HS-27A (cell line): ENCODE results near the gene TNFAIP8L2.

ENCODE experiments used
- DNase-seq: peaks from one replicate; pipeline ENCODE4 v3.0.0-alpha.2; 2012; ENCODE audit warnings: low read depth, missing footprints

The TNFAIP8L2 gene

DNA sequence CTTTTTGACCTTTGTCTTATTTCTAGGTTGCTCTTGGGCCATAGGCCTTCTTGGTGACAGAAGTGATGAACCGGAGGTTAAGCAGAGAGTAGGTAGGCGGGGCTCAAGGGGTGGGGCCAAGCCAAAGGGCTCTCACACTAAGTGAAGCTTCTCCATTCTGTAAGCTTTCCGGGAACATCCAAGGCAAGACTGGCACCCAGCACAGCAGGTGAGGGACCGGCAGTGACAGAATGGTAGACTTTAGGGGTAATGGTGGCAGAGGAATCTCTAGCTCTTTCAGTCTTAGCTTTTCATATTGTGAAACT lies at the start of gene TNFAIP8L2:
Gene TNFAIP8L2, plus strand, starts transcription at position 135 of the 305 bp plus-strand sequence. CDS start 2,049 bp downstream, outside the sequence.
- DNase-seq = no peak

DNA sequence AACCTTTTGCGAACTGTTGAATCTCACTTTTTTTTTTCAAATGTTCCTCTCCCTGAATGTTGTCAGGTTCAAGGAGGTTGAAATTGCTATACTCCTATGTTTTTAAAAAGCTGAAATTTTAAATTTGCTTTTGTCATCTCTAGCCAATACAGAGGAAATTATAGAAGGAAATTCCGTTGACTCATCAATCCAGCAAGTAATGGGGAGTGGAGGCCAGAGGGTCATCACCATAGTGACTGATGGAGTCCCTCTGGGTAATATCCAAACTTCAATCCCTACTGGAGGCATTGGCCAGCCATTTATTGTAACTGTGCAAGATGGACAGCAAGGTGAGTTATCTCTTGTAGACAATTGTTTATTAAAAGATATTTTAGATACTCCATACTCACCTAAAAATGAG lies 49.6 kb upstream of the TNFAIP8L2 start:
- no peak for DNase-seq

DNA sequence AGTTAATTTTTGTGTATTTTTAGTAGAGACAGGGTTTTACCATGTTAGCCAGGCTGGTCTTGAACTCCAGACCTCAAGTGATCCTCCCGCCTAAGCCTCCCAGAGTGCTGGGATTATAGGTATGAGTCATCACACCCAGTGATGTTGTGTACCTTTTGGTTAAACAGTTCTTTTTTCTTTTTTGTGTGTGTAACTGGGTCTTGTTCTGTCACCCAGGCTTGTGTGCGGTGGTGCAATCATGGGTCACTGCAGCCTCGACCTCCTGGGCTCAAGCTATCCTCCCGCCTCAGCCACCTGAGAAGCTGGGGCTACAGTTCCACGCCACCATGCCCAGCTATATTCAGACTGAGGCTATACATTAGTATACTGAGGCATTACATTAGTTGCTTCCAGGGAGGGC lies 48.1 kb upstream of the TNFAIP8L2 start:
- no peak for DNase-seq

DNA sequence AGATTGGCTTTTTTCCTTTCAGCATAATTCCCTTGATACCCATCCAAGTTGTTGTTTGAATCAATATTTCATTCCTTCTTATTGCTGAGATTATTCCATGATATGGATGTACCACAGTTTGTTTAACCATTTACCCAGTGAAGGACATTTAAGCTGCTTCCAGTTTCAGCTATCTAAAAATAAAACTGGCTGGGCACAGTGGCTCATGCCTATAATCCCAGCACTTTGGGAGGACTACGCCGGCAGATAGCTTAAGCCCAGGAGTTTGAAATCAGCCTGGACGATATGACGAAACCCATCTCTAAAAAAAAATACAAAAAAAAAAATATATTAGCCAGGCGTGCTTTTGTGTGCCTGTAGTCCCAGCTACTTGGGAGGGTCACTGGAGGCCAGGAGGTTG lies 42.6 kb upstream of the TNFAIP8L2 start:
- DNase-seq = no peak

DNA sequence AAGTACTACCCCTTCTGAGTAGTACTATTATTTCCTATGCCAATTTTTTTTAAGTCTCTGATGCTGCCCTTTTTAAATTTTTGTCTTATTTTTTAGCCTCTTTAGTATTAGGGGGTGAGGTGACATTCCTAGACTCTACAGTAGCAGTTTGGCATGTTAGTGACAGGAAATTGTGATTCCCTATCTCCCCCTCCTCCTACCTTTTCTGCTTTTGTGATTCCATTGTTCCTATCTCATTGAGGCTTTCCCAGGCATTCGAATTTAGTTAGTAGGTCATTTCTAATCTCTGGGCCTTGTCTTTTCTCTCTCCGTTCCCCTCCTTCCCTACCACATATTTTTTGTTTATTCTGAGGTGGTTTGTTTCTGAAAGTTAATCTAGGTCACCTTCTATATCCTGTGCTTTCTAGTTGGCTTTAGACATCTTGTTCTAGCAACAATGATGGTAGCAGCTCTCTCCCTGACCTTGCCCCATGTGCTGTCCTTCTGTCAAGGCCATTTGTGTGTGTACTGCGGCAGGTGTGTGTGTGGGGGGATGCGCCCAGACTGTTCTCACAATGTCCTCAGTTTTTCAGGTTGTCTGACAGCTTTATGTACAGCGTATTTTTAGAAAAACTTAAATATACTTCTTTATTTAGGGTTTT lies 31.6 kb upstream of the TNFAIP8L2 start:
- no peak for DNase-seq

DNA sequence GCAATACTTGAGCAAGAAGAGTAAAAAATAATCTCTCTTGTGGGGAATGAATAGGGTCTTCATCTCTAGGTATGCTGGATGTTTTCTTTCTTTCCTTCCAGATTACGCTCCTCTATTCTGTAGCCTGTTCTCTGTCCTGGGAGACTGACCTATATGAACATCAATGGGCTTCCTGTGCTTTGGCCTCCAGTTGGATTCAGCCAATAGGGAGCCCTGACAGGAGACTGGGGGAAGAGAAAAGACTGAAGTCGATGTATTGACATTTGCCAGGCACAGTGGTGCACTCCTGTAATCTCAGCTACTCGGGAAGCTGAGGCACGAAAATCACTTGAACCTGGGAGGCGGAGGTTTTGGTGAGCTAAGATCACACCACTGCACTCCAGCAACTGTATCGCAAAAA lies 27.6 kb upstream of the TNFAIP8L2 start:
- DNase-seq = no peak

DNA sequence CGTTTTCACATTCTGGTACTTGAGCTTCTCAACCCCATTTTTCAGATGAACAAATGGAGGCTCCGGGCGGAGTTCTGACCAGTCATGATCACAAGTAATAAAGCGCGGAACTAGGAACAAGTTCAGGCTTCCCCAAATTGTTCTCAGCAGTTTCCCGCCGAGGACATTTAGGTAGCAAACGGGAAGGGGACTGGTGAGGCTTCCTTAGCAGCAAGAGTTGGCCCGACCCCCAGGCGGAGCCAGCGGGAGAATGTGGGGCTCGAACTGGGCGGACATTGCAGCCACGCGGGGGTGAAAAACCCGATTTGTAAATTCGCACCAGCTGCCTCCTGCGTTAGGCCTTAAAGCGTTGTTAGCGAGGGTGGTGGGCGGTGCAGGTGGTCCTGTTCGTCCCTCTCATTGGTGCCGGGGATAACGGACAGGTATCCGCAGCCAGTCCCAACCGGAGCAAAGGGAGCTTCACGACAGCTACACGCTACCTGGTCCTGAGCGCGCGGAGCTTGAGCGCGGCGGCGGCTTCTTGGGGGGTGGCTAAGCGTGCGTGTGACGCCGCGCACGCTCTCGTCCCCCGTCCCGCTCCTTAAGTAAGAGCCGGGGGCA lies 25.4 kb upstream of the TNFAIP8L2 start:
- DNase-seq = no peak

DNA sequence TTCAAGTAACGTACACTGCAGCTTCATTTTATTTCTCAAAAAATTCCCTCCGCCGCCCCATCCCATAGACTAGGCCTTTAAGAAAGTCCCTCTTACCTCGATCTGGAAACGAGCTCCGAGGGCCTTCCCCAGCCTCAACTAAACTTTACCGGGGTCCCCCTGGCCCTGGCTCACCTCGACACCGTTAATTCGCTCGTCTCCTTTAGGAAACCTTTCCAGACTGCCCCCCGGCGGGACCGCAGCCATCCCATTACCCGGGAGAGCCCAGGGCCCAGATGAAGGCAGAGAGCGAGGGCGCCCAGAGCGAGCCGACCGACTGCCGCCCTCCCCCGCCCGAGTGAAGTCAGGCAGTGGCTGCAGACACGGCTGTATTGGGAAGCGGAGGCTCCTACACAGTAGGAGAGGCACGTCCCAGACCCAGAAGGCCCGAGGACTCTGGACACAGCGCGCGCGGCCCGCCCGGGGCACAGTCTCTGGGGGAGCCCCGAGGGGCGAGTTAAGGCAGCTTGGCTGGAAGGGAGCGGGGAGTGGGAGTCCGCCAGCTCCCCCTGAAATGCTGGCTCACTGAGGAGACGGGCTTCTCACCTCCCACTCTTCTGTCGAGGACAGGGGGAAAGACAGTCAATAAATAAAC lies 24.6 kb upstream of the TNFAIP8L2 start:
- DNase-seq = no peak

DNA sequence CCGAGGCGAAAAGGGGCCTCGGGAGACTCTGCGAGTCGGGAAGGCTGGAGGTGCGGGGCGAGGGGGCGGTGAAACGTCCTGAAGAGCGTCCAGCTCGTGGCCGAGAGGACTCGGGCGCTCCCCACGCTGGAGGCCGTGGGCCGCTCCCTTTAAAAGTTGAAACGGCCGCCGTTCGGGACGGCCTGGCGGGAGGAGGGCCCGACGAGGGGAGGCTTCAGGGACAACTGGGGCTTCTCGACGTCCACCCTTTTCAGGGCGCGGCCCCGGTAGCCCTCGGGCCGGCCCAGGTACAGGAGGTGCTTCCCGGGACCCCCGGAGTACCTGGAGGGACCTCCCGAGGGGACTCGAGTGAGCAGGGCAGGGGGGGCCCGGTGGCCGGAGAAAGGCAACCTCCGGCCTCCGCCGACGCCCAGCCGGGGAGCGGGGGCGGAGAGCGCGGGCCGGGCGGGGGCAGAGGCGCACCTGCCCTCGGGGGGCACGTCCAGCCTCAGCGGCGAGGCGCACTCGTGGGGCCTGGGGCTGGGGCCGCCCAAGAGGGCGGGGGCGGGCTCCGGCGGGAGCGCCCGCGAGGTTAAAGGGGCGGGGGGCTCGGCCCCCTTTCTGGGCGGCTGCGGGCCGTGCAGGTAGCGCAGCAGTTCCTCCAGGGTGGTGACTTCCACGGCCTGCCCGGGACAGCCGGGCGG lies 24.0 kb upstream of the TNFAIP8L2 start:
- DNase-seq = no peak

DNA sequence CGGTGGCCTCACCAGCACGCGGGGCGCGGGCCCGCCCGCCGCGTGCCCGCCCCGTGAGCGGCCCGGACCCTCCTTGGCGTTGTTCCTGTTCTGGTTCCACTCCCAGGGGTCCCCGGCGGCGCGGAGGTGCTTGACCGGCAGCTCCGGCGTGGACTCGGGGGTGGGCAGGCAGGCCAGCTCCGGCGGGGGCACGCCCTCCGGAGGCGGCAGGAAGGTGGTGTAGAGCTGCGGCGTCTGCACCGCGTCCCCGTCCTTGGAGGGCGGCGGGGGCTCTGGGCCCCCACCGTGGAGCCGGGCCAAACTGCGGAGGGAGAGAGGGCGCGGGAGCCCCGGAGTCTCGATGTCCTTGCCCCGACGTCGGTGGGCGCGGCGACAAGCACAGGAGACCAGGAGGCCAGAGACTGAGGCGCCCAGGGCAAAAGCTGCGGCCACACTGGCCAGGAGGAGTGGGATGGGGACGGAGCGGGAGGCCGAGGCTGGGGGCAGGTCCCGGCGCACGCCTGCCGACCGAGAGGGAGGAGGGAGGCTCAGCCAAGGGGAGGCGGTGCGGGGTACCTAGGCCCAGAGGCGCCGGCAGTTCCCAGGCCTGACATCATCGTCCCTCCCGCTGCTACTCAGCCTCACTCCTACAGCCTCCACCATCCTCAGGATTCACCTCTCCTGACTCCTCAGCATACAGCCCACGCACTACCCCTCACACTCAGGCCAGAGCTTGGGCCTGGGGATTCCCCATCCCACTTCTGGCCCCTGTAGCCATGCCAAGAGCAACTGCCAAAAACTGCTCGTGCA lies 23.2 kb upstream of the TNFAIP8L2 start:
- DNase-seq = no peak

DNA sequence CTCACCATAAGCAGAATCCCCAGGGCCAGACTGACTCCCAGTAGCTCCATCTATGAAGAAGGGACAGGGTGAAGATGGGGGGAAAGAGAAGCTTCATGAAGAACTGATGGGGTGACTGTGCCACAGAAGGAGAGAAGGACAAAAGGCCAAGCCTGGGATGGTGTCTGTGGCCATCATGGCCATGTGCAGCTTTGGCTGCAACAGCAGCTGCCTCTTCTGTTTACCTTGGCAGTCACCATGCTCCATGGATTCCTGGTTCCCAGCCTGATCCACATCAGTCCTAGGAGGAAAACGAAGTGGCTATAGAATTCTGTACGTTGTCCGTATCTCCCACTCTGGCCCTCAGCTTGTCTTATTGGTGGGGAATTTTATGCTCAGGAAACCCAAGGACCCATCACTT lies 22.1 kb upstream of the TNFAIP8L2 start:
- DNase-seq = no peak

DNA sequence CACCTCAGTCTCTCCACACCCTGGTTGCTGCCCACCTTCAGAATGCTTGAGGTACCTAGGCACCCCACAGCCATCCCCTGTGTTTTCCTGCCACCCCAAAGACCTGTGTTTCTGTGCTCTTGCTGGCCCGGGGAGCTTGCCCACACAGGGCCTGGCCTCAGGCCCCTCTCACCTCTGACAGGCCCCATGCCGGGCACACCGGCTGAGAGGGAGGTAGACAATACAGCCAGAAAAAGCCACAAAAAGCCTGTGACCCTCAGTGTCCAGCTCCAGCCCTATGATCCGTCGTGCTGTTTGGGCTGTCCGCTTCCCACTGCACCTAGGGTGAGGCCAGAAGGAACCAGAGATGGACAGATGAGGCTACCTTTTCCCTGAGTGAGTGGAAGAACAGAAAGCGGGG lies 21.5 kb upstream of the TNFAIP8L2 start:
- DNase-seq = no peak

DNA sequence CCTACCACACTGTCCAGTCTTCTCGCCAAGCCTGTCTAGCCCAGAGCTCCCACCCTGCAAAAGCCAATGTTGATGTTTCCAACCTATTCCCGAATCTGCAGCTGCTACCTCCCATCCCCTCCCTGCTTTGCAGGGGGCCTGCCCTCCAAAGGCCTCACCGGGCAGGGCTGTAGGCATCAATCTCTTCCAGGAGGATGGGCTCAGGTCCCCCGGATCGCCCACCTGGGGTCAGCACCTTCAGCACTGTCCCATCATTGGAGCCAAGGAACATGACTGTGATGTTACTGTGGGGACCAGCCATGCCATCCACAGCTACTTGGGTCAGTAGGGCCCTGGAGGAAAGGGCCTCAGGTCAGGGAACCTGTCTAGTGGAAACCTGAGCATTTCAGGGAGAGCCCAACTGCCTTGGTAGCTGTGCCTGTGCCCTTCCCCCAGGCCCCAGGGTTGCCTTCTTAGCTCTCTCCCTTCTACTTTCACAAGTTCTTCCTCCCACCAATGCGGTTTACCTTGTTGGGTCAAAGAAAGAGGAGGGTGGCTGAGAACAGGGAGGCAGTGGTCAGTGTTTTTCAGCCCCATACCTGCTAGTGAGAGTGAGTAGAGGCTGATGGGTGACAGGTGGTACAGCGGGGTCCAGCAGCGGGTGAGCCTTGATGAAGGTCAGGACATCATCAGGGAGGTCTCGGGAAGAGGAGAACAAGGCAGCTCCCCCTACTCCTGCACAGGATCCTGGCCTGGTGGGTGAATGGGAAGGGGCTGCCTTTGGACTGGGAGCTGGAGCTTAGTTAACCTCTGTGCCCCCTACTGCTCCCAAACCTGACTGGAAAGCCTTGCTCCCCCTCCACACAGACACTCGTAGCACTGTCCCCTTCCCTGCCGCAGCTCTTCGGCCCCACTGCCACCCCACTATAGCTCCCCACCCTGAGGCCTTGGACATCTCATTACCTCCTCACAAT lies 20.7 kb upstream of the TNFAIP8L2 start:
- DNase-seq = no peak

DNA sequence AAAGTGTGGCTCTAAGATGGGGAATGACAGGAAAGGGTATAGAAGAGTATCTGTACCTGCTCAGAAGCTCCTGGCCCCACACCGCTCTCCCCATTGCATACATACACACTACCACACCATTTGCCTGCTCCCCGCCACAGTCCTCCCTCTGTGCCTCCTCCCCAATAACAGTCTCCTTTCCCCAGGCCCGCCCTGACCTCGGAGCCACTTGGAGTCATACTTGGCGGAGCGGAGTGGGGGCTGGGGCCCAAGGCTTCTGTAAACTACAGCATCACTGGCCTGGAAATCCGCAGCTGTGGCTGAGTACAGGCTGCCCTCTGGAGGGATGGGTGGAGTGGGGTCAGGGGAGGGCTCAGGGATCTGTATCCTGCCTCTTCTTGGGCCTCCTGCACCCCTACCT lies 18.7 kb upstream of the TNFAIP8L2 start:
- DNase-seq = no peak

DNA sequence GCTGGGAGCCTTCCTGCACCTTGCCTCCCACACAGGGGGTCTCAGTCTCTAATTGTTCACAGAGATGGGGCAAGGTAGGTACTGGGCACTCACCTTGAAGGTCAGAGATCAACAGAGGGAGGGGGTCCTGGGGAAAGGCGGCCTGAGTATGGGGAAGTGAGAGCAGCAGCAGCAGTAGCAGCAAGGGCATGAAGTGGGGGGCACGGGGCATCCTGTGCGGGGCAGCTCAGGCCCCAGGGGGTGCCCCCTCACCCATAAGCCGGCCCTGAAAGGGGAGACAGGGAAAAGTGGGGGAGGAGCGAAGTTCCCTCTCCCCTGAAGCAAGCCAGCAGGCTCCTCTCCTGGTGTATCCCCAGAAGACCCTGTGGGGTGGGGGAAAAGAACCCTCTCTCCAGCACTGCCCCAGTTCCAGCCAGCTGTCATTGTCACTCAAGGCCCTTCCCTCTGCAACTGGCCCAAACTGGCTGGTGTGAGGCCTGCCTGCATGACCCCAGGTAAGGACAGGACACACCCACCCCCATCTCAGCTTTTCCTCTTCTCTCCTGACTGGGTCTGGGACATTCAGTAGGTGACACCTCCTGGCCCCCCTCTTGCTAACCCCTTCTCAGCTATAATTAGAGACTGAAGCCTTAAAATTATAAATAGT lies 13.9 kb upstream of the TNFAIP8L2 start:
- DNase-seq = no peak

DNA sequence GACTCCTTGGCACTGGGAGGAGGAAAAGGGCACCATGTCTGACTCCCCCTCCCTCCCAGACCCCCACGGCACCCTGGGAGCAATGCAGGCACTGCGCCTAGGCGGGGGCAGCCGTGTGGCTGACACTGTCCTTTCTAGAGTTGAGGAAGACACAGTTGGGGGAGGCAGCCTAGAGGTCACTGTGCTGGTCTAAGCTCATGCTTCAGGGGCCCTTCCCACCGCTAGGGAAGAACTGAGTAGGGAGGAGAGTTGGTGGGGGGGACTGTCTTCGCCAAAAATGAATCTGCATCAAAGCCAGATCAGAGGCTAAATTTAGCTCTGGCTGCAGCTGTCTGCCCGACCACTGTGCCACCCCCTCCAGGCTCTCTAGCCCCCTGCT lies 13.4 kb upstream of the TNFAIP8L2 start:
- DNase-seq = no peak

DNA sequence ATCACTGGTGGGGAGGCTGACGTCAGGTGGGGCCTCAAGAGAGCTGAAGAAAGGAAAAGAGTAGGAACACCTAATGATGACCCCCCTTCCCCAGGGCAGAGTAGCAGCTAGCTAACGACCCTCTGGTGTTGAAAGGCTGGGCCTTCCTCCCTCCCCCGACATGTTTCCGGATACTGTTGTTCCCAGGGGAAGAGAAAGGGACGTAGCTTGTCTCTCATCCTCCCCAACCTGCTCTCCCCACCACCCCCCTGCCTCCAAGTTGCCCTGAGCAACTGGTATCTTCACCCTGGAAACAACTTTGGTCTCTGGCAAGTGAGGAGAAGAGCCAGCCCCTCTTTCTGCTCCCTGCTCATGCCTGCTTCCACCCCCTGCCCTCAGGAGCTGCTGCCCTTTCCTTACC lies 12.5 kb upstream of the TNFAIP8L2 start:
- DNase-seq = no peak

DNA sequence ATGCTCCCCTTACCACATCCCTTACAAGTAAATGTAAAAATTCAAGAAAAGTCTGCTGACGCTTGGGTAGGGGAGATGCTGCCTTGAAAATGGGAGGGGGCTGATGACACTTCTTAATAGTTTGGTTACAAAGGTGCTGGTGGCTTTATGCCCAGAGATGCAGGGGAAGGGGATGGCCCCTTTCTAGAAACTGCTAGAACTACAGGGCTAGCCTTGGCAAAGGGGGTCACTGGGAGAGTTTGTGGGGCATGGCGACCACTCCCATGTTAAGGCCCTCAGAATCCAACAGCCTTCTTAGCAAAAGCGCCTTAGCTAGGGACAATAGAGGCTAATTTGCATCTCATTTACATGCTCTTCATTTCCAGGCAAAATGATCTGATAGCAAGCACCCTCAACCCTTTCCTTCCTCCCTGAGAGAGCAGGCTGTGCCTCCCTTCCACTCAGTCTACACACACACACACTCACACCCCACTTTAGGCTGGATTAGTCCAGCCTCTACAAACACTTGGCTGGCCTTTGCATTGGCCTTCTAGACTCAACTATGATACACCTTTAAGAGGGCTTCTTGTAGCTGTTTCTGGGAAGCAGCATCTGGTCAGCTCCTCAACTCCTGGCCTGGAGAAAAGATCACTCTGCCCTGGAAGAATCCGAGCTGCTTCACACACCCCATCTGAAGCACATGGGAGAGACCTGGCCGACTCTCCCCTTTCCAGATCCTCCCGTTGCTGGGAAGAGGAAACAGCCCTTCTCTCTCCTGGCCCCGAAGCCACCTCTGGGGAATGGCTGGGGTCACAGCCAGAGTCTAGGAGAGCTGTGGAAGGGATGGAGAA lies 11.8 kb upstream of the TNFAIP8L2 start:
- no peak for DNase-seq

DNA sequence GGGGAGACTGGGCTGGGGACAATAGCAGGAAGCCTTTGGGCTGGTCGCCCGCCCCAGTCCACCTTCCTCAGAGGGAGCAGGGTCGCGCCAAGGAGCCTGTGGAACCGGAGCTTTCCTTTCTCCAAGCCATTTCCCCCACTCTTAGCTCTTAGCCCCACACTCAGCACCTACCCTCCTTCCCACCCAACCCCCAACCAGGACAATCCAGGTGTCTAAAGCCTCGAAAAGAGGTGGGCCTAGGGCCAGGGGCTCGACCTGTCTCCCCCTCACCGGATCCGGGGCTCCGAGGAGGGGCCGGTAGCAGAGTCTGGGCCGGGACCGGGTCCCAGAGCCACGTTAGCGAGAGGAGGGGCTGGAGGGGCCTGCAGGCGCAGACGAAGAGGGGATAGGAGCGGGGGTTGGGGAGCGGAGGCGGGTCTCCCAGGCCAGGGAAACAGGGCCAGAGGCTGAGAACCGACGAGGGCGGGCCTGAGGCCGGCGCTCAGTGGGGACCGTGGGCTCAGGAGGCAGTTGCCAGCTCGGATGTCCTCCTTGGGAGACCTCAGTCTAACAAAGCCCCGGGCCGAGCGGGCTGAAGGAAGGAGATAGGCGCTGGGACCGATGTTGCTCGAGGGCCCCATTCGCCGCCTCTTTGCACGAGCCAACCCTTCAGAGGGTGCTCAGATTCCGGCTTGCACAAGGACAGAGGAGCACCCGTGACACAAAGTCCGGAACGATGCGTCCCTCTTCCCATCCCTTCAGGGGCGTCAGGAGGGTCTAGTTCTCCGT lies 11.0 kb upstream of the TNFAIP8L2 start:
- DNase-seq = no peak
